Measurements from ENCODE around the gene MAP6D1. TPM values are rescaled to one million over a fixed set of nuclear protein-coding genes. Genes with fewer than 3 reads are reported as not detected.

The MAP6D1 gene
- total and polyA plus RNA-seq, 12 donors: 0.94 to 4.5 (median 2.4) TPM; not detected in 1

GRCh38 chr3:183807881-183808280 is 17.5 kb downstream of the MAP6D1 start:
- Histone ChIP-seq H3K4me3 (no peak overlapping the region), H3K27me3 (no peaks in the 10 kb centered on the region), H3K4me1 (peaks cover 0 to 3% (median 0%) of the 10 kb centered on the region in 9 donors), H3K27ac (no peak overlapping the region), H3K9me3 (no peaks in the 10 kb centered on the region), H3K36me3 (peaks cover 0 to 100% (median 70%) of the 10 kb centered on the region in 9 donors)
- TF ChIP-seq CTCF (IDR thresholded peaks at IDR 0.05): no peak
- 94 to 97% methylated on average over 12 of the region's 12 CpGs for WGBS, 2 donors
- no peak for DNase-seq
- no peak for ATAC-seq
- intact Hi-C loops (cut with DNase I): no loop called here

- DNase-seq: no peak
- peaks cover 0 to 3% (median 0%) of the 10 kb centered on the region in 9 donors for H3K4me1 ChIP-seq
- TF ChIP-seq CTCF (IDR thresholded peaks at IDR 0.05): no peak
- H3K4me3 ChIP-seq: no peak overlapping the region
- H3K27me3 ChIP-seq: no peaks in the 10 kb centered on the region
- no peak for ATAC-seq
- peaks cover 0 to 100% (median 70%) of the 10 kb centered on the region in 9 donors for H3K36me3 ChIP-seq
- 88 to 91% methylated on average over 12 of the region's 12 CpGs for WGBS, 2 donors
- no peak overlapping the region for H3K27ac ChIP-seq
- H3K9me3 ChIP-seq: no peaks in the 10 kb centered on the region
- intact Hi-C loops (cut with DNase I): no loop called here
Measured at GRCh38 chr3:183807209-183807728, 18.1 kb downstream of the MAP6D1 start.

- ATAC-seq (peak in 1 of 8 donors; percentile 28), DNase-seq (no peak)
- peaks cover 0 to 9% (median 0%) of the 10 kb centered on the region in 9 donors for H3K4me1 ChIP-seq
- no peaks in the 10 kb centered on the region for H3K27me3 ChIP-seq
- TF ChIP-seq CTCF (IDR thresholded peaks at IDR 0.05): no peak
- 60 to 72% methylated on average over 6 of the region's 6 CpGs for WGBS, 2 donors
- H3K36me3 ChIP-seq: peaks cover 0 to 100% (median 73%) of the 10 kb centered on the region in 9 donors
- intact Hi-C loops (cut with DNase I): no loop called here
- H3K27ac ChIP-seq: no peak overlapping the region
- no peak overlapping the region for H3K4me3 ChIP-seq
- H3K9me3 ChIP-seq: no peaks in the 10 kb centered on the region
Measured at GRCh38 chr3:183802989-183803388, 22.4 kb downstream of the MAP6D1 start.

- ATAC-seq (no peak), DNase-seq (no peak)
- intact Hi-C loops (cut with DNase I): no loop called here
- H3K27ac ChIP-seq: no peak overlapping the region
- no peak overlapping the region for H3K4me3 ChIP-seq
- no peaks in the 10 kb centered on the region for H3K9me3 ChIP-seq
- TF ChIP-seq CTCF (IDR thresholded peaks at IDR 0.05): no peak
- H3K27me3 ChIP-seq: no peaks in the 10 kb centered on the region
- H3K36me3 ChIP-seq: peaks cover 0 to 98% (median 67%) of the 10 kb centered on the region in 9 donors
- H3K4me1 ChIP-seq: peaks cover 0 to 9% (median 0%) of the 10 kb centered on the region in 9 donors
- WGBS, 2 donors: 85 to 94% methylated on average over 5 of the region's 5 CpGs
Measured at GRCh38 chr3:183801601-183802000, 23.8 kb downstream of the MAP6D1 start.
